ENCODE data around the gene GSTO2.

GSTO2 gene

DNA sequence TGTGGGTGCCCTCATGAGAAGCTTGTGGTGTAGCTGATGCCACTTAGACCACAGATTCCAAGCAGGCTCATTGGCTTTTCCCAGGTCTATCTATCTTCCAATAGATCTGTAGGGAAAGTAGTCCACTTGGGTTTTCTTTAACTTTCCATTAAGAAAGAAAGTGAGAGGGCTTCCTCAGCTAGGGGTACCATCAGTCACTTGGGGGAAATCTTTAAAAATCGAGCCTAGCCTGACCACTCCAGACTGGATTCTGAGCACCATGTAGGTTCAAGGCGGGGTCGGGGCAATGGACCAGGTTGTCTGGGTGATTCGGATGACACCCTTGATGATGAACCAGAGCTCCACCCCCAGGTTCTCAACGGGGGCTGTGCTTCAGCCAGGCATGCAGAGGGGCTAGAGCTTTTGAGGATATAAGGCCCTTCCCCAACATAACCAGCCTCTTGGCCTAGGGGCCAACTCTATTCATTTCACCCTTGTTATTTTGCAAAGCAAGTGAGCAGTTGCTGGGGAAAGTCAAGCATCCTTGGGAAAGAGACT, 42.3 kb downstream of the GSTO2 start:
- TF ChIP-seq, protein P1, sequence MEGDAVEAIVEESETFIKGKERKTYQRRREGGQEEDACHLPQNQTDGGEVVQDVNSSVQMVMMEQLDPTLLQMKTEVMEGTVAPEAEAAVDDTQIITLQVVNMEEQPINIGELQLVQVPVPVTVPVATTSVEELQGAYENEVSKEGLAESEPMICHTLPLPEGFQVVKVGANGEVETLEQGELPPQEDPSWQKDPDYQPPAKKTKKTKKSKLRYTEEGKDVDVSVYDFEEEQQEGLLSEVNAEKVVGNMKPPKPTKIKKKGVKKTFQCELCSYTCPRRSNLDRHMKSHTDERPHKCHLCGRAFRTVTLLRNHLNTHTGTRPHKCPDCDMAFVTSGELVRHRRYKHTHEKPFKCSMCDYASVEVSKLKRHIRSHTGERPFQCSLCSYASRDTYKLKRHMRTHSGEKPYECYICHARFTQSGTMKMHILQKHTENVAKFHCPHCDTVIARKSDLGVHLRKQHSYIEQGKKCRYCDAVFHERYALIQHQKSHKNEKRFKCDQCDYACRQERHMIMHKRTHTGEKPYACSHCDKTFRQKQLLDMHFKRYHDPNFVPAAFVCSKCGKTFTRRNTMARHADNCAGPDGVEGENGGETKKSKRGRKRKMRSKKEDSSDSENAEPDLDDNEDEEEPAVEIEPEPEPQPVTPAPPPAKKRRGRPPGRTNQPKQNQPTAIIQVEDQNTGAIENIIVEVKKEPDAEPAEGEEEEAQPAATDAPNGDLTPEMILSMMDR (IDR thresholded peaks at IDR 0.05) = no peak
- H3K4me2 ChIP-seq (ENCODE audit: low read length) = no peak overlapping the region
- H3K9ac ChIP-seq = no peak overlapping the region
- H3K4me3 ChIP-seq (ENCODE audit: low read depth, low read length) = no peak overlapping the region
- H2AFZ ChIP-seq = no peak overlapping the region
- H3K4me1 ChIP-seq = no peaks in the 10 kb centered on the region
- no peaks in the 10 kb centered on the region for H3K27me3 ChIP-seq (ENCODE audit: control insufficient read depth, insufficient read depth, low read length)
- no peak overlapping the region for H3K27ac ChIP-seq
- H3K36me3 ChIP-seq (ENCODE audit: control insufficient read depth, insufficient read depth, low read length) = no peaks in the 10 kb centered on the region
- no peaks in the 10 kb centered on the region for H3K9me3 ChIP-seq (ENCODE audit: control insufficient read depth, low read length)
- peaks cover 2% of the 10 kb centered on the region for H3K79me2 ChIP-seq

DNA sequence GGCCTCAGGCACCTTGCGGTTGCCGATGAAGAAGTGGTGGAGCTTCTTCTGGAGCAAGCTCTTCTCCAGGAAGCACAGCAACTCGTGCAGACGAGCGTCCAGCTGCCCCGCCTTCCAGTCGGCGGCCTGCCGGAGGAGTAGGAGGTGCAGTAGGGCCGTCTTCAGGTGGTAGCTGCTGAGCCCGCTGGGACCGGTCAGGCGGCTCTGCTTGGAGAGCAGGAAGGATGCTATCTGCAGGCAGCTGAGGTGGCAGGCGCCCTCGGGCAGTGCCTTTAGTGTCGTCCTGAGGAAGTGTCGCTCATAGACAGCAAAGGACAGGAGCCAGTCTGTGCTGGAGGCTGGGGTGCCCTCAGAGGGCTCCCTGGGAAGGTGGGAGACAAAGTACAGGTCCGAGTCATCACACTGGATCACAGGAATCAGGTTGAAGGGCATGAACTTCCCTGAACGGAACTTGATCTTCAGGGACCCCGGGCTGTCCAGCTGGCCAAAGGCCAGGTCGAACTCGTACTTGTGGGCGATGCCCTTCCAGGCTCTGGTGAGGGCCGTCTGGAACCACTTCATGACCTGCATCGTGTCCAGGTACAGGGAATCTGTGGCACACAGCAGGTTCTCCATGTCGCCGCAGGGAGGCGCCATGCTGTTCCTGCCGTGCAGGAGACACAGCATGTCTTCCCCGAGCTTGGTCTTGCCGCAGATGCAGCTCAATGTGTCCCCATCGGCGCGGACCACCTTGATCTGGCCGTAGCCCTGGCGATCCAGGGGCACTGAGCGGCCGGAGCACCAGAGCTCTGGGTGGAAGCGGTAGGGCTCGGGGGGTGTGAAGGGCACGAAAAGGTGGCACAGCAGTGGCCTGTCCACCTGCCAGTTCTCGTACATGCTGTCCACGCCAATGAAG, 45.9 kb downstream of the GSTO2 start:
- H2AFZ ChIP-seq = no peak overlapping the region

DNA sequence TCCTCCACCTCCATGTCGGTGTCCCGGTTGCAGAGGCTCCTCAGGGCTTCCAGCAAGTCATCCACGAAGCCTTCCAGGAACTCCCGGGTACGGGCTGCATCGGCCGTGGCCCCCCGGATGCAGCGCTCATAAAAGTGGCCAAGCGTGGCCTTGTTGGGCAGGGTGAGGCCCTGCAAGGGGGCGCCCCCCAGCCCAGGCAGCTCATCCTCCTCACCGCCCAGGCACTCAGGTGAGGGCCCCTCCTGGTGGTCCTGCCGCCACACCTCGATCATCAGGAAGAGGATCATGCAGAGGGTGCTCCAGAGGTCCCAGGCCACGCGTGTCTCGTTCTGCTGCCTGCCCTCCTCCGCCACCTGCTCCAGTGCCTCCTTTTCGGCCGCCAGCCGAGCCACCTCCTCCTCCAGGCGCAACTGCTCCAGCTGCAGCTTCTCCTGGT, 46.5 kb downstream of the GSTO2 start:
- no peaks in the 10 kb centered on the region for H3K4me1 ChIP-seq
- no peak overlapping the region for H3K4me2 ChIP-seq (ENCODE audit: low read length)
- H3K27me3 ChIP-seq (ENCODE audit: control insufficient read depth, insufficient read depth, low read length) = no peaks in the 10 kb centered on the region
- no peaks in the 10 kb centered on the region for H3K9me3 ChIP-seq (ENCODE audit: control insufficient read depth, low read length)
- no peak overlapping the region for H3K4me3 ChIP-seq (ENCODE audit: low read depth, low read length)
- H3K9ac ChIP-seq = no peak overlapping the region
- H3K36me3 ChIP-seq (ENCODE audit: control insufficient read depth, insufficient read depth, low read length) = no peaks in the 10 kb centered on the region
- no peak overlapping the region for H3K27ac ChIP-seq
- peaks cover 2% of the 10 kb centered on the region for H3K79me2 ChIP-seq
- TF ChIP-seq, protein P1 (IDR thresholded peaks at IDR 0.05) = no peak
- H2AFZ ChIP-seq = no peak overlapping the region

More for the DNA sequence above, 45.9 kb downstream of the GSTO2 start:
- Histone ChIP-seq H3K4me3 (ENCODE audit: low read depth, low read length) (no peak overlapping the region), H3K36me3 (ENCODE audit: control insufficient read depth, insufficient read depth, low read length) (no peaks in the 10 kb centered on the region), H3K9ac (no peak overlapping the region), H3K79me2 (peaks cover 2% of the 10 kb centered on the region), H3K4me1 (no peaks in the 10 kb centered on the region), H3K27me3 (ENCODE audit: control insufficient read depth, insufficient read depth, low read length) (no peaks in the 10 kb centered on the region), H3K4me2 (ENCODE audit: low read length) (no peak overlapping the region), H3K27ac (no peak overlapping the region), H3K9me3 (ENCODE audit: control insufficient read depth, low read length) (no peaks in the 10 kb centered on the region)
- TF ChIP-seq, protein P1 (IDR thresholded peaks at IDR 0.05) = no peak

DNA sequence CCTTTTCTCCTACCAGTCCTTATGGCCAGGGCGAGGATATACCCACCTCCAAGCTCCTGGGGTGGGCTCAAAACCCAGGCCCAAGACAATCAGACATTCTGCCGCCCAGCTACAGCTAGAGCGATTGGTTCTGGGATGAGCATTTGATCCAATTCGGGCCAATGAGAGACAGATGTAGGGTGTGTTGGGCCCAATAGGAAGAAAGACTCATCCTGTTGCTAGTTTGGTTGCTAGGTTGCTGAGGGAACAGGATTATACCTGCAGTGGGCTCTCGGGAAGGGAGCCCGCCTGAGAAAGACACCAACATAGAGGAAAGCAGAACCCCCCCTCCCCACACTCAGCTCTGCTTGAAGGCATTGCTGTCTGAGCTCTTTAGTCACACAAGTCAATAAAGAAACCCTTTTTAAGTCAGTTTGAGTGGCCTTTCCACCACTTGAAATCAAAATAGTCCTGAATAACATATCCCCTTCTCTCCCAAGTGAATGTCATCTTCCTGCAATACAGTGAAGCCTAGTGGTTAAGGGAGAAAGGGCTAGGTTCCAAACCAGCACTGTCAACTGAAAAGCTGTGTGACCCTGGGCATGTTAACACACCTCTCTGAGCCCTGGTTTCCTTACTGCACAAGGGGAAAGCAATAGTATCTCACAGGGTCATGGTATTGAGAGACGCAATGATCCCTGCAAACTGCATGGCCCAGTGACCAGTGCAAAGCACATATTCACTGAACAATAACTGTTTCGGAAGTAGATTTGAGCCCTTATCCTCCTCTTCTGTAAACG, 47.5 kb downstream of the GSTO2 start:
- no peaks in the 10 kb centered on the region for H3K9me3 ChIP-seq (ENCODE audit: control insufficient read depth, low read length)
- no peak overlapping the region for H3K4me3 ChIP-seq (ENCODE audit: low read depth, low read length)
- no peak overlapping the region for H3K27ac ChIP-seq
- no peak overlapping the region for H3K9ac ChIP-seq
- TF ChIP-seq, protein P1 (IDR thresholded peaks at IDR 0.05) = no peak
- H3K79me2 ChIP-seq = peaks cover 2% of the 10 kb centered on the region
- H3K4me2 ChIP-seq (ENCODE audit: low read length) = no peak overlapping the region
- H3K4me1 ChIP-seq = no peaks in the 10 kb centered on the region
- no peak overlapping the region for H2AFZ ChIP-seq
- no peaks in the 10 kb centered on the region for H3K36me3 ChIP-seq (ENCODE audit: control insufficient read depth, insufficient read depth, low read length)
- no peaks in the 10 kb centered on the region for H3K27me3 ChIP-seq (ENCODE audit: control insufficient read depth, insufficient read depth, low read length)
